ENCODE measurements around the gene TCP11L2.

- no peak for TF ChIP-seq CTCF (IDR thresholded peaks at IDR 0.05)
- no peak for TF ChIP-seq POLR2A (IDR thresholded peaks at IDR 0.05)
These were observed 4.9 kb upstream of the TCP11L2 start for GRCh38 chr12:106297681-106298080.

All from testis (tissue), 2 donors.